ENCODE results near the gene AGAP3.

DNA sequence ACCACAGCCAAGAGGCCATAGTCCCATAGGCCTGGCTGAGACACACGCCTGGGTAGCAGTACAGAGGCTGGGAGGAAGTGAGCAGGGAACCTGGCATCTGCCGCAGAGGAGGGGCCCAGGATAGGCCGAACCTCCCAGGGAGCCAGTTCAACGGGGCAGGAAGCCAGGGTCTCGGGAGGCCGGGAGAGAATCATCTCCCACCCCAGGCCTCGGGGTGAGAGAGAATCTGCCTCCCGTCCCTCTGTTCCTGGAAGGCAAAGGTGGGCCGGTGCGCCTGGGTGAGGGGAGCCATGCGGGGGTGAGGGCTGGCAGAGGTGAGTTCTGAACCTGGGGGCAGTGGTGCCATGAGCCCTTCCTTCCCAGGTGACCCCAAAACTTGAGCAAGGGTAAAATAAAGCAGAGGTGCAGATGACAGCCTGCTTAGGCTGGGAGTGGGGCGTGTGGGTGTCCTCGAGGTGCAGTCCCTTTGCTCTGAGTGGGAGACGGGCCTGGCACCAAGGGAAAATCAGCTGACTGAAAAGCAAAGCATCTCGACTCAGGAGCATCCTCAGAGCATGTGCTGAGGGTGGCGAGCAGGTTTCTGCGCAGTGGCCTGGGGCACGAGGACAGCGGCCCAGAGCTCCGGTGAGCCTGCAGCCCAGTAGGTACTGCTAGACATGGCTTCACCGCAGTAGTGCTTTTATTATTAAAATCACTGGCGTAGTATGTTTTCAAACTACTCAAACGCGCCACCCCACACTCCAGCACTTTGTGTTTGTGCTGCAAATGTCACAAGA is 15.5 kb downstream of the AGAP3 start:
- TF ChIP-seq POLR2AphosphoS5 (IDR thresholded peaks at IDR 0.05; ENCODE audit: low read depth, low read length) (no peak), POLR2A (IDR thresholded peaks at IDR 0.05; ENCODE audit: low read depth, low read length) (no peak), PAX5 (IDR thresholded peaks at IDR 0.05; ENCODE audit: insufficient read depth, low read length, severe bottlenecking) (no peak)

Data from GM12891 (cell line).